GM12874 (cell line): Measurements from ENCODE around the gene CDC42BPA.

Source experiments
- CTCF ChIP-seq: IDR thresholded peaks from 2 replicates; pipeline ENCODE4 v1.5.1; 2011; ENCODE audit warnings: low read depth, mild to moderate bottlenecking, control low read depth, low read length, moderate library complexity; ENCODE audit not compliant: insufficient read depth

CDC42BPA gene

GRCh38 chr1:226964068-226964425, 354.2 kb downstream of the CDC42BPA start:
- TF ChIP-seq CTCF, result no peak

GRCh38 chr1:226962421-226963391, 355.6 kb downstream of the CDC42BPA start:
- TF ChIP-seq CTCF, result no peak

- TF ChIP-seq CTCF, result no peak
Measured at GRCh38 chr1:226960944-226961765, 357.1 kb downstream of the CDC42BPA start.

- no peak for TF ChIP-seq CTCF
Measured at GRCh38 chr1:226960256-226960655, 358.0 kb downstream of the CDC42BPA start.

- no peak for TF ChIP-seq CTCF
Measured at GRCh38 chr1:226958300-226958699, 360.0 kb downstream of the CDC42BPA start.

GRCh38 chr1:226957714-226958113, 360.6 kb downstream of the CDC42BPA start:
- TF ChIP-seq CTCF, result no peak
